Subcutaneous abdominal adipose tissue (tissue), 5 donors: ENCODE measurements around the gene POLE3.
"Not testable (repeated sequence)": the region's sequence is repeated elsewhere in the genome, so short reads cannot be mapped to it uniquely, and the experiment has no call there.

Source experiments
- H3K27ac ChIP-seq: one replicate; pipeline ENCODE4 v1.7.0; 2013; ENCODE audit warnings: low read depth, mild to moderate bottlenecking, inconsistent platforms, low read length, moderate library complexity
- H3K27me3 ChIP-seq, 5 donors: one replicate each; pipeline ENCODE4 v1.7.0; 2013; ENCODE audit warnings: low read length in 5 of 5, inconsistent platforms in 1 of 5; ENCODE audit not compliant: control insufficient read depth in 5 of 5, insufficient read depth in 4 of 5
- H3K36me3 ChIP-seq, 5 donors: one replicate each; pipeline ENCODE4 v1.7.0; 2013; ENCODE audit warnings: low read length in 5 of 5; ENCODE audit not compliant: control insufficient read depth in 5 of 5, insufficient read depth in 5 of 5
- H3K4me1 ChIP-seq, 5 donors: one replicate each; pipeline ENCODE4 v1.7.0; 2013; ENCODE audit warnings: low read length in 5 of 5, mild to moderate bottlenecking in 3 of 5, moderate library complexity in 1 of 5; ENCODE audit not compliant: control insufficient read depth in 5 of 5, insufficient read depth in 5 of 5
- H3K4me3 ChIP-seq, 5 donors: one replicate each; pipeline ENCODE4 v1.7.0; 2013; ENCODE audit warnings: low read length in 5 of 5, low read depth in 1 of 5
- H3K9ac ChIP-seq, 5 donors: one replicate each; pipeline ENCODE4 v1.7.0; 2013; ENCODE audit warnings: low read length in 5 of 5, mild to moderate bottlenecking in 4 of 5, moderate library complexity in 3 of 5
- H3K9me3 ChIP-seq, 5 donors: one replicate each; pipeline ENCODE4 v1.7.0; 2013; ENCODE audit warnings: low read length in 5 of 5; ENCODE audit not compliant: control insufficient read depth in 5 of 5
- donor health status: healthy.
- donor health status: healthy.
- donor health status: healthy.
- donor health status: healthy.
- donor health status: healthy.

Gene POLE3

GRCh38 chr9:113391917-113392316 lies 18.6 kb downstream of the POLE3 start:
- H3K9ac ChIP-seq, result peak overlapping the region in 1 of 5 donors; percentile 6
- no peaks in the 10 kb centered on the region for H3K27me3 ChIP-seq
- no peaks in the 10 kb centered on the region for H3K9me3 ChIP-seq
- peaks cover 4 to 66% (median 62%) of the 10 kb centered on the region in 5 donors for H3K36me3 ChIP-seq
- peaks cover 4 to 35% (median 27%) of the 10 kb centered on the region in 5 donors for H3K4me1 ChIP-seq
- no peak overlapping the region for H3K4me3 ChIP-seq
- no peak overlapping the region for H3K27ac ChIP-seq

GRCh38 chr9:113390192-113390960 lies 20.1 kb downstream of the POLE3 start:
- H3K36me3 ChIP-seq, result peaks cover 4 to 71% (median 66%) of the 10 kb centered on the region in 5 donors

GRCh38 chr9:113389451-113389850 lies 21.0 kb downstream of the POLE3 start:
- no peaks in the 10 kb centered on the region for H3K27me3 ChIP-seq
- peaks cover 4 to 71% (median 62%) of the 10 kb centered on the region in 5 donors for H3K36me3 ChIP-seq
- H3K4me3 ChIP-seq, result no peak overlapping the region
- no peak overlapping the region for H3K9ac ChIP-seq
- no peaks in the 10 kb centered on the region for H3K9me3 ChIP-seq
- no peak overlapping the region for H3K27ac ChIP-seq
- peaks cover 4 to 30% (median 25%) of the 10 kb centered on the region in 5 donors for H3K4me1 ChIP-seq

More at GRCh38 chr9:113390192-113390960, 20.1 kb downstream of the POLE3 start:
- H3K27me3 ChIP-seq, result no peaks in the 10 kb centered on the region
- peaks cover 4 to 35% (median 26%) of the 10 kb centered on the region in 5 donors for H3K4me1 ChIP-seq
- no peaks in the 10 kb centered on the region for H3K9me3 ChIP-seq
- no peak overlapping the region for H3K27ac ChIP-seq
- peak overlapping the region in 2 of 5 donors; percentile 7 to 13 for H3K9ac ChIP-seq
- no peak overlapping the region for H3K4me3 ChIP-seq

DNA sequence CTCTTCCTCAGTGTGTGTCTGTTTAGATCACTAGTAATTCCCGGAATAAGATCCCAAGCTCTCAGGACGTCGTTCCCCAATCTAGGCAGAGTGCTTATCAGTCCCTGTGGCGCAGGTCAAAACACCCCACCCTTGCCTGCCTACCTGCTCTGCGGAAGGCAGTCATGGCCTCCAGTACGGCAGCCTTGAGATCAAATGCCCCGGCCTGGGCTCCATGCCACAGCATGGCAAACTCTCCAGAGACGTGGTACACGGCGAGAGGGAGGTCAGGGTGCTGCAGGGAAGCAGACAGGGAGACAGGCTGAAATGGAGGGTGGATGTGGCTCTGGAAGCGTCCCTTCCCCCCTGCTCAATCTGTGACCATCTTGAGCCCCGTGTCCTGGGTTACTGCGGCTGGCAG lies 21.6 kb downstream of the POLE3 start:
- peaks cover 4 to 30% (median 25%) of the 10 kb centered on the region in 5 donors for H3K4me1 ChIP-seq
- H3K4me3 ChIP-seq, result no peak overlapping the region
- peaks cover 4 to 71% (median 62%) of the 10 kb centered on the region in 5 donors for H3K36me3 ChIP-seq
- no peak overlapping the region for H3K27ac ChIP-seq
- no peak overlapping the region for H3K9ac ChIP-seq
- H3K9me3 ChIP-seq, result no peaks in the 10 kb centered on the region
- no peaks in the 10 kb centered on the region for H3K27me3 ChIP-seq

GRCh38 chr9:113387560-113388230 lies 22.8 kb downstream of the POLE3 start:
- H3K4me3 ChIP-seq, result no peak overlapping the region
- peaks cover 4 to 30% (median 25%) of the 10 kb centered on the region in 5 donors for H3K4me1 ChIP-seq
- H3K36me3 ChIP-seq, result peaks cover 4 to 61% (median 57%) of the 10 kb centered on the region in 5 donors
- no peaks in the 10 kb centered on the region for H3K9me3 ChIP-seq
- no peaks in the 10 kb centered on the region for H3K27me3 ChIP-seq
- H3K27ac ChIP-seq, result peak overlapping the region; percentile 49
- H3K9ac ChIP-seq, result peak overlapping the region in 2 of 5 donors; percentile 8 to 26

DNA sequence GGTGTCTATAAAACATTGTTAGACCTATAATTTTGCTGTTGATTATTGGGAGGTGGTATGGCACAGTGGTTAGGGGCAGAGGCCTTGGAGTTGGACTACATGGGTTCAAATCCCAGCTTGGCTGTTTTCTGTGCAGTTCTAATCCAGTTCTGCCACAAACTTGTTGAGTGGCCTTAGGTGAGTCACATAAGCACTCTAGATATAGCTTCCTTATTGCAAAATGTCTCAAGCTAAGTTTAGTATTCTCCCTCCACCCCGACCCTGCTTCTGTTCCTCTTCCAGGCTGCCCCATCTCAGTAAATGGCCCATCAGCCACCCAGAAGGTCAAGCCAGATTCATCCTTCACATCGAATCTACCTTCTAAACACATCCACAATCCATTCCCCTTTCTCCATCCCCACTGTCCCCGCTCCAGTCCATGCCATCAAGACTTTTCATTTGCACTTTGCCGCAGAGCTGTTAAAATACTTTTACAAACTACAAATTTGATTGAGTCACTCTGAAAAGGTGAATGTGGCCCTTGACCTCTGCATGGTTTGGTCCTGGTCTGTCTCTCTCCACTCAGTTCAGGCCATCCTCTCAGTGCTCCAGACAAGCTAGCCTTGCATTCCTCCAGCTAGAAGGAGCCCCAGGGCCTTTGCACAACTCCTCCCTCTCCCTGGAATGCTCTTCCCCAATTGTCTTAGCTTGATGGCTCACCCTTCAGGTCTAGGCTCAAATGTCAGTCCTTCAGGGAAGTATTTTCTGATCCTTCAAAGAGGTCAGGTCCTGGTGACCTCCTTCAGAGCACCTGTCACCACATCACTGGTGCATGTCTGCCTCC lies 23.7 kb downstream of the POLE3 start:
- peaks cover 0 to 52% (median 49%) of the 10 kb centered on the region in 5 donors for H3K36me3 ChIP-seq
- peak overlapping the region; percentile 49 for H3K27ac ChIP-seq
- H3K9me3 ChIP-seq, result no peaks in the 10 kb centered on the region
- no peaks in the 10 kb centered on the region for H3K27me3 ChIP-seq
- no peak overlapping the region for H3K4me3 ChIP-seq
- H3K9ac ChIP-seq, result no peak overlapping the region
- H3K4me1 ChIP-seq, result peaks cover 4 to 30% (median 25%) of the 10 kb centered on the region in 5 donors

GRCh38 chr9:113381909-113382411 lies 28.5 kb downstream of the POLE3 start:
- no peak overlapping the region for H3K4me3 ChIP-seq
- H3K27ac ChIP-seq, result no peak overlapping the region
- peaks cover 0 to 6% (median 4%) of the 10 kb centered on the region in 5 donors for H3K36me3 ChIP-seq
- H3K4me1 ChIP-seq, result peaks cover 0 to 9% (median 3%) of the 10 kb centered on the region in 5 donors
- H3K27me3 ChIP-seq, result no peaks in the 10 kb centered on the region
- no peaks in the 10 kb centered on the region for H3K9me3 ChIP-seq
- no peak overlapping the region for H3K9ac ChIP-seq

DNA sequence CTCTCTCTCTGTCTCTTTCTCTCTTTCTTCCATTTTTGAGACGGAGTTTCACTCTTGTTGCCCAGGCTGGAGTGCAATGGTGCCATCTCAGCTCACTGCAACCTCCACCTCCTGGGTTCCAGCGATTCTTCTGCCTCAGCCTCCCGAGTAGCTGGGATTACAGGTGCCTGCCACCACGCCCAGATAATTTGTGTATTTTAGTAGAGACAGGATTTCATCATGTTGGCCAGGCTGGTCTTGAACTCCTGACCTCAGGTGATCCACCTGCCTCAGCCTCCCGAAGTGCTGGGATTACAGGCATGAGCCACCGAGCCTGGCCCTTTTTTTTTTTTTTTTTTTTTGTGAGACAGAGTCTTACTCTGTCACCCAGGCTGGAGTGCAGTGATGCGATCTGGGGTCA lies 29.0 kb downstream of the POLE3 start:
- not testable (repeated sequence) for H3K9me3 ChIP-seq, H3K9ac ChIP-seq, H3K36me3 ChIP-seq, H3K4me3 ChIP-seq, H3K27ac ChIP-seq, H3K4me1 ChIP-seq, H3K27me3 ChIP-seq

DNA sequence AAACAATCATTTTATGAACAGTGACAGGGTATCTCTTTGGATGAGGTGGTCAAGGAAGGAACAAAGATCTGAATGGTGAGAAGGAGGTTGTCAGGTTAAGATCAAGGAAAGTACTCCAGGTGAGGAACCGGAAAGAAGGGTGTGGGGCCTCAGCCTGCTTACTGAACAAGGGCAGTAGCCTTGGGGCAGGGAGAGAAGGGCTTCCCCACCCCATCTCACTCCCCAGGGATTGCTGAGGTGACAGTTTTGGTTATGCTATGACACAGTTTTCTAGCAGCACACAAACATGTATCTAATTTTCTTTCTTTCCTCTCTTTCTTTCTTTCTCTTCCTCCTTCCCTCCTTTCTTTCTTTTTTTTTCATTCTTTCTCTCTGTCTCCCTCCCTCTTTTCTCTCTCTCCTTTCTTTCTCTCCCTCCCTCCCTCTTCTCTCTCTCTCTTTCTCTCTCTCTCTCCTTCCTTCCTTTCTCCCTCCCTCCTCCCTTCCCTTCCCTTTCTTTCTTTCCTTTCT lies 29.6 kb downstream of the POLE3 start:
- no peak overlapping the region for H3K27ac ChIP-seq
- H3K36me3 ChIP-seq, result peaks cover 0 to 2% (median 0%) of the 10 kb centered on the region in 5 donors
- no peaks in the 10 kb centered on the region for H3K9me3 ChIP-seq
- no peak overlapping the region for H3K9ac ChIP-seq
- no peak overlapping the region for H3K4me3 ChIP-seq
- H3K4me1 ChIP-seq, result peaks cover 0 to 8% (median 3%) of the 10 kb centered on the region in 5 donors
- no peaks in the 10 kb centered on the region for H3K27me3 ChIP-seq
